ENCODE measurements around the gene PRPF19.

- TF ChIP-seq POLR2A (IDR thresholded peaks at IDR 0.05) = no peak
- no peak for TF ChIP-seq CTCF (IDR thresholded peaks at IDR 0.05)
These were observed 2.4 kb upstream of the PRPF19 start for GRCh38 chr11:60908803-60909202.
